GM12864 (cell line): ENCODE results near the gene PPEF2.

Source experiments
- DNase-seq: peaks from one replicate; pipeline ENCODE4 v3.0.0-alpha.2; 2011; ENCODE audit warnings: low read depth
- H3K4me3 ChIP-seq: 2 replicates; pipeline ENCODE4 v1.5.1; 2011; ENCODE audit warnings: mild to moderate bottlenecking, low read depth, low read length, control low read depth
- TF ChIP-seq, protein P1 (sequence below): IDR thresholded peaks from 2 replicates; pipeline ENCODE4 v1.5.1; 2011; ENCODE audit warnings: low read depth, mild to moderate bottlenecking, moderate library complexity, low read length, control low read depth, inconsistent platforms; ENCODE audit errors: missing control alignments

PPEF2 gene

DNA sequence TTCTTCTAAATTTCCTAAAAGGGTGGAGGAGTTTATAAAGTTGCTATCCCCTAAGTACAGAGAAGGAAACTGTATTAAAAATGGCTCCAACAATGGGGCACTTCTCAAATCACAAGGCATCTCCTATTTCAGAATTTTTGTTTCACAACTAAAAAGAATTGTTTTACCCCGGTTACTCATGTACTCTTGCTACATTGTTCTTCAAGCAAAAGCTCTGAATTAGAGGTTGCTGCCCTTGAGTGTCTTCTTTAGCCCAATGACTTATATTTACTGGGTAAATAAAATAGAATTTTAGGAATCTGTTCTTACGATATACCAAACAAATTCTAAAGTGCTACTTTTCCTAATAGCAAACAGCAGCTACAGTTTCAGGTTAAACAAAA, 67.5 kb downstream of the PPEF2 start:
- TF ChIP-seq, protein P1, sequence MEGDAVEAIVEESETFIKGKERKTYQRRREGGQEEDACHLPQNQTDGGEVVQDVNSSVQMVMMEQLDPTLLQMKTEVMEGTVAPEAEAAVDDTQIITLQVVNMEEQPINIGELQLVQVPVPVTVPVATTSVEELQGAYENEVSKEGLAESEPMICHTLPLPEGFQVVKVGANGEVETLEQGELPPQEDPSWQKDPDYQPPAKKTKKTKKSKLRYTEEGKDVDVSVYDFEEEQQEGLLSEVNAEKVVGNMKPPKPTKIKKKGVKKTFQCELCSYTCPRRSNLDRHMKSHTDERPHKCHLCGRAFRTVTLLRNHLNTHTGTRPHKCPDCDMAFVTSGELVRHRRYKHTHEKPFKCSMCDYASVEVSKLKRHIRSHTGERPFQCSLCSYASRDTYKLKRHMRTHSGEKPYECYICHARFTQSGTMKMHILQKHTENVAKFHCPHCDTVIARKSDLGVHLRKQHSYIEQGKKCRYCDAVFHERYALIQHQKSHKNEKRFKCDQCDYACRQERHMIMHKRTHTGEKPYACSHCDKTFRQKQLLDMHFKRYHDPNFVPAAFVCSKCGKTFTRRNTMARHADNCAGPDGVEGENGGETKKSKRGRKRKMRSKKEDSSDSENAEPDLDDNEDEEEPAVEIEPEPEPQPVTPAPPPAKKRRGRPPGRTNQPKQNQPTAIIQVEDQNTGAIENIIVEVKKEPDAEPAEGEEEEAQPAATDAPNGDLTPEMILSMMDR = no peak
- no peak overlapping the region for H3K4me3 ChIP-seq
- no peak for DNase-seq

DNA sequence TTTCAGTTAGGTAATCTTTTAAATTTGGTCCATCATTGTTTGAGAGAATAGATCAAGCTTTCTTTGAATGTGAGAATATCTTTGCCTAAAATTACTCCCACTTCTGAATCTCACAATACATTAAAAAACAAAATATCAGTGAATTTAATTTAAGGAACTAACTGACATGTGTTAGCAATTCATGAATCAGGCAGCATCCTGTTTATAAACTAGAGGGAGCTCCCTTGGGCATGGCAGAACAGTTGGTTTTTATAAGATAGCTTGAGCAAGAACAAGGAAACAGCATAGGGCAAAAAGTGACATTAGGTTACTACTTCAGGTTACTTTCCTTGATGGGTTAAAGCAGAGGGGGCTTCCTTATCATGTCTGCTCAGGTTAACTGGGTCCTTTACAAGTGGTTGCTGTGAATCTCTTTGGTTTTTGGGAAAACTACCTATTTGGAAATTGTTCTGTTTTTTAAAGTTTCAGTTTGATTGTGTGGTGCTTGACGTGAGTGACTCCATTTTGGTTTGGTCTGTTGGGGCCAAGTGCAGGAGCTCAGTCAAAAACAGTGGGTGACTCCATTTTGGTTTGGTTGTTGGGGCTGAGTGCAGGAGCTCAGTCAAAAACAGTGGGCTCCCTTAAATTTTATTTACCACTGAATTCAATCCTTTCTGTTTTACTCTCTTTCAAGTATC, 68.0 kb downstream of the PPEF2 start:
- no peak for DNase-seq
- TF ChIP-seq, protein P1 = no peak
- no peak overlapping the region for H3K4me3 ChIP-seq

DNA sequence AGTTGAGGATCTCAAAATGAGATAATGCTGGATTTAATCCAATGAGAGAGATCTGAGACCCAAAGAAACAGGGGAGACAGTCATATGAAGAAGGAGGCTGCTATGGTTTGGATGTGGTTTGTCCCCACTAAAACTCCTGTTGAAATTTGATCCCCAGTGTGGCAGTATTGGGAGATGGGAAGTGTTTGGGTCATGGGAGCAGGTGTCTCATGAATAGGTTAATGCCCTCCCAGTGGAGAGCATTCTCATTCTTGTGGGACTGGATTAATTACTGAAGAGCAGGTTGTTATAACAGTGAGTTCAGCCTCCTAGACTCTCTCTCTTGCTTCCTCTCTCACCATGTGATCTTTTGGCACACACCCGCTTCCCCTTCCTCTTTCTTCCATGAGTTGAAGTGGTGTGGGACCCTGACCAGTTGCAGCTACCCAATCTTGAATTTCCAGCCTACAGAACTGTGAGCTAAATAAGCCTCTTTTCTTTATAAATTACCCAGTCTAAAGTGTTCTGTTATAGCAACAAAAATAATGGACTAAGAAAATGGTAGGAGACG, 70.3 kb downstream of the PPEF2 start:
- TF ChIP-seq, protein P1 = no peak
- no peak for DNase-seq

DNA sequence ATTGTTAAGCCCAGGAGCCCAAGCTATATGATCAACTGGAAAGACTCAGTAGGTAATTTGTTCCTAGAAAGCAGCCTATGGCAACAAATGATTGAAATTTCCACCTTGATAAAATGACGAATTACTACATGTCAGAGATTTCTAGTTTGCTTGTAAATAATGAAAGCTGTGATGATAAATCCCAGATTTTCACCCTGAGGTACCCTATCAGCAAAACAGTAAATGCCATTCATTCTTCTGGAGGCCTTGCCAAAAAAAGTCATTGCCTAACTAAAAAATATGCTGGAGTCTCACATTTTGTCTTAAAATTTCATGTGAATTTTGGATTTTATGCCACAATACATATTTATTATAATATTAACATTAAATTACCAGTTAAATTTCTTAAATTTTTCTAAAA, 71.3 kb downstream of the PPEF2 start:
- no peak overlapping the region for H3K4me3 ChIP-seq
- DNase-seq = no peak
- TF ChIP-seq, protein P1 = no peak

More for the DNA sequence above, 70.3 kb downstream of the PPEF2 start:
- H3K4me3 ChIP-seq = no peak overlapping the region

DNA sequence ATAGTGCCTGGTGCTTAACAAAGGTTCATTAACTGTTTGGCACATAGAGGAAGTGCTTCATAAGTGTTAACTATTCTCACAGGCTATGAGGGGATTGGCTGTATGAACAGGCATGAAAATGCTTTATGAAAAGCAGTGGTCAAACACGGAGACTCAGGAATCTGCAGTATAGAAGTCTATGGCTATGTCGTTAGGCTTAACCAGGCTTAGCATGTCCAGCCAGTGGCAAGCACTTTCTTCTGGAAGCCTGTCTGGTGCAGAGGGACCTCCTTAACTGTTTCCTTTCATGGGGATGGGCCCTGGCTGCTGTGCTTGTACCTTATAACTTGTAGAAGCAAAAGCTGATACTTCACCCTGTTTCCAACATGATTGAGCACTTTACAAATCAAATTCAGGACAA, 78.4 kb downstream of the PPEF2 start:
- DNase-seq = no peak
- TF ChIP-seq, protein P1 = no peak
- no peak overlapping the region for H3K4me3 ChIP-seq

DNA sequence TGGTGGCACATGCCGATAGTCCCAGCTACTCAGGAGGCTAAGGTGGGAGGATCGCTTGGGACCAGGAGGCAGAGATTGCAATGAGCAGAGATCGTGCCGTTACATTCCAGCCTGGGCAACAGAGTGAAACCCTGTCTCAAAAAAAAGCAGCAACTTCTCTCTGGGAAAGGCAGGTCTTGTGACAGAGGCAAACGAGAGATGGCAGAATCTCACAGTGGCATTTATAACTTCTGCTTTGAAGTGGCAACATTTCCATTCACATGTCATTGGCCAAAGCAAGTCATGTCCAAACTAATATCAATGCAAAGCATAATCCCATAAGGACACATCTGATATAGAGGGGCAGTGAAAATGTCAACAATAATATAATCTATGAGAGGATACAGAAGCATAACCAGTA, 79.8 kb downstream of the PPEF2 start:
- TF ChIP-seq, protein P1 = no peak
- DNase-seq = no peak

DNA sequence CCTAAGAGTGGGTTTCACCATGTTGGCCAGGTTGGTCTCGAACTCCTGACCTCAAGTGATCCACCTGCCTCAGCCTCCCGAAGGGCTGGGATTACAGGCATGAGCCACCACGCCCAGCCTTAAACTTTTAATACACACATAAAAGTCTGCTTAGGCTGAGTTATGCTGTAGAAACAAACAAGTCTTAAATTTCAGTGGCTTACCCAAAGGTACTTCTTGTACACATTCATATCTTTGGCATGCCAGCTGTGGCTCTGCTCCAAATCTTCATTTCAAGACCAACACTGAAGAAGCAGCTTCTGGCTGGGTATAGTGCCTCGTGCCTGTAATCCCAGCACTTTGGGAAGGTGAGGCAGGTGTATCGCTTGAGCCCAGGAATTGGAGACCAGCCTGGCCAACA, 80.3 kb downstream of the PPEF2 start:
- no peak overlapping the region for H3K4me3 ChIP-seq
- TF ChIP-seq, protein P1 = no peak
- no peak for DNase-seq

More for the DNA sequence above, 79.8 kb downstream of the PPEF2 start:
- H3K4me3 ChIP-seq = no peak overlapping the region
